ENCODE results near the gene DDAH2.

DDAH2 gene

DNA sequence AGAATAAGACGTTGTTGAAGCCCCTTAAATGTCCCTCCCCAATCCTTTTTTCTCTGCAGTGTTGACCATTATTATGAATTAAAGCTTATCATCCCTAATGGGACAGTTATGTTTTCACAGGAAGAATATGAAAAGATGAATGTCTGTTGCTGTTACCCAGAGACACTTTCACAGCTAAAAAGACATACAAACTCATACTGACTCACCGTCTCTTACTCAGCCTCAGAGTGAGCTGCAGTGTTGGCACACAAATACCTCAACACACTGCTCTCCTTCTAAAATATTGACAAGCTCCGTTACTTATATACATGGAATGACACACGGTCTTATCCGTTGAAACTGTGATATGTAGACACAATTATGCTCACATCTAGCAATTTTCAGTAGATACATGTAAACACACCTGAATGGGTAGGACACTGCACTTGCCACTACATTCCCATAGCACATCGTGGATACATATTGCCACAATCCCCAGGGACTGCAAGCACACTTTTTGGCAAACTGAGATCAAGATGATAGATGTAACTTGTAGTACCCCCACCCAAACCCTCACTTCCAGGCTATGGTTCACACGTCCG, 23.7 kb upstream of the DDAH2 start (continued):
- TF ChIP-seq ZNF830 (tag by site-specific recombination; IDR thresholded peaks at IDR 0.05; ENCODE audit: low read depth) (no peak), EGR2 (tag by site-specific recombination; IDR thresholded peaks at IDR 0.05; ENCODE audit: low read depth) (no peak), KLF16 (tag by site-specific recombination; IDR thresholded peaks at IDR 0.05) (no peak)

DNA sequence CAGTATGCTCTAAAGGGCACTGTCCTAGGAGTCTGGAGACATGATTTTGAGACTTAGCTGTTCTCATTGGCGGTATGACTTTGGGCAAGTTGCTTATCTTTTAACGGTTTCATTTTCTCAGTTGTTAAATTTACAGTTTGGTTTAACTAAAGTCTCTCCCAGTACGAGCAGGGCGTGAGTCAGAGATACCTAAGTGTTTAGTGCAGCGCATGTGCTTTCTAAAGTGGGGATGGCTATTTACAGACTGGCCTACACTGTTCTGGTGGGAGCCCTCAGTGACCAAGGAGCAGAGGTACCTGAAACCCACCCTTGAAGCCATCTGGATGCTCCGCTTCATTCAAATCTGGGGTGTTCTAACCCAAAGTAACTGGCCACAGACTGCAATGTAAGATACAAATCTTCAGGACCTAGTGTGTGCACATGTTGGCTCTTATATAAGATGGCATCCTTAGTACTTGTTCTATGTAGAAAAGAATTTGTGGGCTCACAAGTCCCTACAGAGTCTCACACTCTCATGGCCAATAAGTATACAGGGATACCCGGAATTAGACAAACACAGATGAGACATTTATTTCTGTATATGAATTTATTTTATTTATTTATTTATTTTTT, 21.4 kb upstream of the DDAH2 start:
- ChIA-PET POLR2A (interaction anchor here (1.3 to 7.4 kb wide), 3 partner anchors 11 to 21 kb away, joined by 3 to 43 read pairs (median 6); partner anchors contain the start of gene MSH5), CTCF (interaction anchor here (0.9 to 2.6 kb wide), 3 partner anchors 10 to 21 kb away, joined by 5 to 11 read pairs (median 9); partner anchors contain the start of genes DDAH2 and MSH5)

More for the DNA sequence above, 21.4 kb upstream of the DDAH2 start:
- H3K27ac ChIP-seq (ENCODE audit: extremely low read depth, low read depth, low read length): no peak overlapping the region
- no peaks in the 10 kb centered on the region for H3K9me3 ChIP-seq (ENCODE audit: control insufficient read depth, insufficient read depth, low read depth, low read length)
- no peaks in the 10 kb centered on the region for H3K4me1 ChIP-seq (ENCODE audit: control insufficient read depth, insufficient read depth, low read length)
- H3K36me3 ChIP-seq (ENCODE audit: control insufficient read depth in 2 of 2, insufficient read depth in 1 of 2, low read length in 2 of 2): peaks cover 3 to 31% of the 10 kb centered on the region in 2 experiments; a peak in 2 of 3 replicates
- TF ChIP-seq SCRT2 (tag by site-specific recombination; IDR thresholded peaks at IDR 0.05) (no peak), ZNF169 (tag by site-specific recombination; IDR thresholded peaks at IDR 0.05) (no peak), TRIM28 (IDR thresholded peaks at IDR 0.05; ENCODE audit: borderline replicate concordance, low read length) (no peak), ZNF133 (tag by site-specific recombination; IDR thresholded peaks at IDR 0.05) (no peak), ZNF366 (tag by site-specific recombination; conservative IDR thresholded peaks at IDR 0.05) (no peak), ZNF791 (tag by site-specific recombination; IDR thresholded peaks at IDR 0.05) (no peak), ZNF302 (tag by site-specific recombination; IDR thresholded peaks at IDR 0.05; ENCODE audit: low read depth) (no peak), ZNF549 (tag by site-specific recombination; IDR thresholded peaks at IDR 0.05) (no peak), ZNF292 (tag by site-specific recombination; IDR thresholded peaks at IDR 0.05; ENCODE audit: borderline replicate concordance, low read depth) (no peak), MZF1 (tag by site-specific recombination; IDR thresholded peaks at IDR 0.05; ENCODE audit: borderline replicate concordance) (no peak), ZNF514 (tag by site-specific recombination; IDR thresholded peaks at IDR 0.05) (no peak), FEZF1 (tag by site-specific recombination; IDR thresholded peaks at IDR 0.05) (no peak), ZNF626 (tag by site-specific recombination; IDR thresholded peaks at IDR 0.05) (no peak), ZNF585B (tag by site-specific recombination; IDR thresholded peaks at IDR 0.05) (no peak)
- TF ChIP-seq, protein P1, sequence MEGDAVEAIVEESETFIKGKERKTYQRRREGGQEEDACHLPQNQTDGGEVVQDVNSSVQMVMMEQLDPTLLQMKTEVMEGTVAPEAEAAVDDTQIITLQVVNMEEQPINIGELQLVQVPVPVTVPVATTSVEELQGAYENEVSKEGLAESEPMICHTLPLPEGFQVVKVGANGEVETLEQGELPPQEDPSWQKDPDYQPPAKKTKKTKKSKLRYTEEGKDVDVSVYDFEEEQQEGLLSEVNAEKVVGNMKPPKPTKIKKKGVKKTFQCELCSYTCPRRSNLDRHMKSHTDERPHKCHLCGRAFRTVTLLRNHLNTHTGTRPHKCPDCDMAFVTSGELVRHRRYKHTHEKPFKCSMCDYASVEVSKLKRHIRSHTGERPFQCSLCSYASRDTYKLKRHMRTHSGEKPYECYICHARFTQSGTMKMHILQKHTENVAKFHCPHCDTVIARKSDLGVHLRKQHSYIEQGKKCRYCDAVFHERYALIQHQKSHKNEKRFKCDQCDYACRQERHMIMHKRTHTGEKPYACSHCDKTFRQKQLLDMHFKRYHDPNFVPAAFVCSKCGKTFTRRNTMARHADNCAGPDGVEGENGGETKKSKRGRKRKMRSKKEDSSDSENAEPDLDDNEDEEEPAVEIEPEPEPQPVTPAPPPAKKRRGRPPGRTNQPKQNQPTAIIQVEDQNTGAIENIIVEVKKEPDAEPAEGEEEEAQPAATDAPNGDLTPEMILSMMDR (tag by site-specific recombination; IDR thresholded peaks at IDR 0.05): no peak
- TF ChIP-seq, protein P2, sequence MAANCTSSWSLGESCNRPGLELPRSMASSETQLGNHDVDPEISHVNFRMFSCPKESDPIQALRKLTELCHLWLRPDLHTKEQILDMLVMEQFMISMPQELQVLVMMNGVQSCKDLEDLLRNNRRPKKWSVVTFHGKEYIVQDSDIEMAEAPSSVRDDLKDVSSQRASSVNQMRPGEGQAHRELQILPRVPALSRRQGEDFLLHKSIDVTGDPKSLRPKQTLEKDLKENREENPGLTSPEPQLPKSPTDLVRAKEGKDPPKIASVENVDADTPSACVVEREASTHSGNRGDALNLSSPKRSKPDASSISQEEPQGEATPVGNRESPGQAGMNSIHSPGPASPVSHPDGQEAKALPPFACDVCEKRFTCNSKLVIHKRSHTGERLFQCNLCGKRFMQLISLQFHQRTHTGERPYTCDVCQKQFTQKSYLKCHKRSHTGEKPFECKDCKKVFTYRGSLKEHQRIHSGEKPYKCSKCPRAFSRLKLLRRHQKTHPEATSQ (tag by site-specific recombination; IDR thresholded peaks at IDR 0.05): no peak
- TF ChIP-seq, protein P3, sequence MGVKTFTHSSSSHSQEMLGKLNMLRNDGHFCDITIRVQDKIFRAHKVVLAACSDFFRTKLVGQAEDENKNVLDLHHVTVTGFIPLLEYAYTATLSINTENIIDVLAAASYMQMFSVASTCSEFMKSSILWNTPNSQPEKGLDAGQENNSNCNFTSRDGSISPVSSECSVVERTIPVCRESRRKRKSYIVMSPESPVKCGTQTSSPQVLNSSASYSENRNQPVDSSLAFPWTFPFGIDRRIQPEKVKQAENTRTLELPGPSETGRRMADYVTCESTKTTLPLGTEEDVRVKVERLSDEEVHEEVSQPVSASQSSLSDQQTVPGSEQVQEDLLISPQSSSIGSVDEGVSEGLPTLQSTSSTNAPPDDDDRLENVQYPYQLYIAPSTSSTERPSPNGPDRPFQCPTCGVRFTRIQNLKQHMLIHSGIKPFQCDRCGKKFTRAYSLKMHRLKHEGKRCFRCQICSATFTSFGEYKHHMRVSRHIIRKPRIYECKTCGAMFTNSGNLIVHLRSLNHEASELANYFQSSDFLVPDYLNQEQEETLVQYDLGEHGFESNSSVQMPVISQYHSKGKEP (tag by site-specific recombination; IDR thresholded peaks at IDR 0.05): no peak
- TF ChIP-seq, protein P4, sequence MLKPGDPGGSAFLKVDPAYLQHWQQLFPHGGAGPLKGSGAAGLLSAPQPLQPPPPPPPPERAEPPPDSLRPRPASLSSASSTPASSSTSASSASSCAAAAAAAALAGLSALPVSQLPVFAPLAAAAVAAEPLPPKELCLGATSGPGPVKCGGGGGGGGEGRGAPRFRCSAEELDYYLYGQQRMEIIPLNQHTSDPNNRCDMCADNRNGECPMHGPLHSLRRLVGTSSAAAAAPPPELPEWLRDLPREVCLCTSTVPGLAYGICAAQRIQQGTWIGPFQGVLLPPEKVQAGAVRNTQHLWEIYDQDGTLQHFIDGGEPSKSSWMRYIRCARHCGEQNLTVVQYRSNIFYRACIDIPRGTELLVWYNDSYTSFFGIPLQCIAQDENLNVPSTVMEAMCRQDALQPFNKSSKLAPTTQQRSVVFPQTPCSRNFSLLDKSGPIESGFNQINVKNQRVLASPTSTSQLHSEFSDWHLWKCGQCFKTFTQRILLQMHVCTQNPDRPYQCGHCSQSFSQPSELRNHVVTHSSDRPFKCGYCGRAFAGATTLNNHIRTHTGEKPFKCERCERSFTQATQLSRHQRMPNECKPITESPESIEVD (tag by site-specific recombination; IDR thresholded peaks at IDR 0.05): no peak
- no peak overlapping the region for H3K4me3 ChIP-seq (ENCODE audit: low read depth, low read length)

Measured in HEK293 (cell line).